H1 (cell line): ENCODE results near the gene MARCHF10. TPM values are rescaled to one million over a fixed set of nuclear protein-coding genes. Genes with fewer than 3 reads are reported as not detected.

Source experiments
- CTCF ChIA-PET: fragments of 300-600 bp; sonication (Branson Sonifier 250); formaldehyde crosslinking; loops from one replicate; lab custom pipeline; 2021; ENCODE audit not compliant: partially characterized antibody; lab: Charles Lee
- POLR2A ChIA-PET: fragments of 300-600 bp; sonication (Branson Sonifier 250); formaldehyde crosslinking; loops from one replicate; lab custom pipeline; 2021; ENCODE audit warnings: inconsistent platforms; ENCODE audit not compliant: partially characterized antibody; lab: Charles Lee
- DNase-seq, 2 experiments: peaks; one replicate each; pipeline versions ENCODE4 v3.0.0 to v3.0.0-alpha.2; 2010 to 2022; ENCODE audit warnings: low spot score in 2 of 2, low read depth in 1 of 2, mixed read lengths in 1 of 2
- FAIRE-seq: peaks from 2 replicates; lab custom pipeline; 2011; peaks lifted over from hg19 to GRCh38; lab: Jason Lieb, UNC
- H2AFZ ChIP-seq: 2 replicates; pipeline ENCODE4 v1.8.1; 2012; ENCODE audit warnings: low read length, inconsistent platforms
- H2AK5ac ChIP-seq: 2 replicates; pipeline ENCODE4 v1.6.1; 2013; ENCODE audit warnings: low read depth, low read length
- H2BK120ac ChIP-seq: replicated peaks from 2 replicates; pipeline ENCODE3; 2013; ENCODE audit warnings: low read depth, low read length, inconsistent platforms
- H2BK12ac ChIP-seq: 2 replicates; pipeline ENCODE4 v1.6.1; 2013; ENCODE audit warnings: low read depth, low read length
- H2BK15ac ChIP-seq: 2 replicates; pipeline ENCODE4 v1.6.1; 2013; ENCODE audit warnings: low read length
- H2BK20ac ChIP-seq: 2 replicates; pipeline ENCODE4 v1.6.1; 2013; ENCODE audit warnings: low read length
- H2BK5ac ChIP-seq: 2 replicates; pipeline ENCODE4 v1.6.1; 2013; ENCODE audit warnings: low read depth, low read length
- H3K14ac ChIP-seq: 2 replicates; pipeline ENCODE4 v1.6.1; 2013; ENCODE audit warnings: inconsistent platforms; ENCODE audit not compliant: insufficient read length
- H3K18ac ChIP-seq: 2 replicates; pipeline ENCODE4 v1.6.1; 2013; ENCODE audit warnings: low read length; ENCODE audit errors: extremely low read depth
- H3K23ac ChIP-seq: 2 replicates; pipeline ENCODE4 v1.6.1; 2013; ENCODE audit warnings: inconsistent platforms; ENCODE audit not compliant: insufficient read length
- H3K23me2 ChIP-seq: 2 replicates; pipeline ENCODE4 v1.6.1; 2013; ENCODE audit warnings: low read depth, low read length
- H3K27ac ChIP-seq: 2 replicates; pipeline ENCODE4 v1.6.1; 2011; ENCODE audit warnings: low read depth, low read length, inconsistent platforms
- H3K27me3 ChIP-seq, 4 experiments: replicated peaks in 1 of 4; 1 replicate in 1 of 4; 2 replicates in 3 of 4; pipeline versions ENCODE4 v1.6.1 to v1.8.1; 2011 to 2013; ENCODE audit warnings: low read length in 3 of 4, mild to moderate bottlenecking in 3 of 4, inconsistent platforms in 2 of 4, mixed read lengths in 2 of 4, moderate library complexity in 1 of 4; ENCODE audit not compliant: control insufficient read depth in 3 of 4, insufficient read depth in 3 of 4; ENCODE audit errors: extremely low read depth in 1 of 4
- H3K36me3 ChIP-seq, 4 experiments: 2 replicates each; pipeline versions ENCODE4 v1.6.1 to v1.8.1; 2011 to 2013; ENCODE audit warnings: mild to moderate bottlenecking in 4 of 4, low read length in 3 of 4, moderate library complexity in 2 of 4, control low read depth in 1 of 4, inconsistent platforms in 1 of 4; ENCODE audit not compliant: insufficient read depth in 4 of 4, control insufficient read depth in 2 of 4
- H3K4ac ChIP-seq: replicated peaks from 2 replicates; pipeline ENCODE3; 2013; ENCODE audit warnings: low read length, low read depth, mixed read lengths, inconsistent platforms; ENCODE audit not compliant: insufficient read length
- H3K4me1 ChIP-seq, 4 experiments: replicated peaks in 1 of 4; 1 replicate in 1 of 4; 2 replicates in 3 of 4; pipeline versions ENCODE4 v1.6.1 to v1.8.1; 2011 to 2013; ENCODE audit warnings: low read length in 3 of 4, inconsistent platforms in 2 of 4, mixed read lengths in 1 of 4; ENCODE audit not compliant: insufficient read depth in 4 of 4, control insufficient read depth in 3 of 4
- H3K4me2 ChIP-seq, 2 experiments: 2 replicates each; pipeline versions ENCODE4 v1.6.1 to v1.8.1; 2011 to 2013; ENCODE audit warnings: low read depth in 2 of 2, low read length in 2 of 2, control low read depth in 1 of 2, inconsistent platforms in 1 of 2, mild to moderate bottlenecking in 1 of 2; ENCODE audit not compliant: insufficient read depth in 1 of 2
- H3K4me3 ChIP-seq, 4 experiments: fragments of 200-600, 300-600 bp in 1 of 4; sonication (generic), shearing (Covaris generic), sonication (Bioruptor Twin) in 1 of 4; 2 replicates each; pipeline versions ENCODE4 v1.5.1 to v1.8.1; 2011 to 2016; ENCODE audit warnings: low read length in 4 of 4, low read depth in 3 of 4, control low read depth in 2 of 4, inconsistent platforms in 2 of 4, mild to moderate bottlenecking in 2 of 4, mixed read lengths in 1 of 4, moderate library complexity in 1 of 4; ENCODE audit not compliant: insufficient read depth in 2 of 4; ENCODE audit errors: extremely low read depth in 1 of 4
- H3K56ac ChIP-seq: replicated peaks from 2 replicates; pipeline ENCODE3; 2013; ENCODE audit warnings: low read depth, mild to moderate bottlenecking, mixed read lengths, low read length, inconsistent platforms; ENCODE audit not compliant: insufficient read length
- H3K79me1 ChIP-seq: 2 replicates; pipeline ENCODE4 v1.6.1; 2013; ENCODE audit warnings: low read depth, low read length, control low read depth
- H3K79me2 ChIP-seq, 2 experiments: 2 replicates each; pipeline versions ENCODE4 v1.6.1 to v1.8.1; 2012 to 2013; ENCODE audit warnings: low read length in 2 of 2, mild to moderate bottlenecking in 2 of 2, inconsistent platforms in 1 of 2; ENCODE audit not compliant: insufficient read depth in 2 of 2, control insufficient read depth in 1 of 2
- H3K9ac ChIP-seq, 4 experiments: replicated peaks in 1 of 4; 1 replicate in 1 of 4; 2 replicates in 3 of 4; pipeline versions ENCODE4 v1.6.1 to v1.8.1; 2011 to 2013; ENCODE audit warnings: low read depth in 3 of 4, low read length in 3 of 4, control low read depth in 2 of 4, mild to moderate bottlenecking in 2 of 4, moderate library complexity in 2 of 4, inconsistent platforms in 1 of 4; ENCODE audit errors: extremely low read depth in 1 of 4
- H3K9me3 ChIP-seq, 2 experiments: 2 replicates each; pipeline versions ENCODE4 v1.6.1 to v1.8.1; 2012 to 2013; ENCODE audit warnings: mild to moderate bottlenecking in 2 of 2, moderate library complexity in 2 of 2, control low read depth in 1 of 2, inconsistent platforms in 1 of 2, low read depth in 1 of 2, low read length in 1 of 2, mixed read lengths in 1 of 2; ENCODE audit not compliant: insufficient read depth in 2 of 2
- H4K20me1 ChIP-seq, 2 experiments: replicated peaks in 1 of 2; 2 replicates each; pipeline versions ENCODE3 to v1.8.1; 2011 to 2013; ENCODE audit warnings: inconsistent platforms in 2 of 2, low read length in 2 of 2, mild to moderate bottlenecking in 1 of 2; ENCODE audit not compliant: insufficient read depth in 2 of 2, control insufficient read depth in 1 of 2
- H4K5ac ChIP-seq: 2 replicates; pipeline ENCODE4 v1.6.1; 2013; ENCODE audit warnings: low read length, low read depth, mixed read lengths, inconsistent platforms; ENCODE audit not compliant: insufficient read length
- H4K8ac ChIP-seq: 2 replicates; pipeline ENCODE4 v1.8.0; 2013; ENCODE audit warnings: mild to moderate bottlenecking, moderate library complexity, low read length, inconsistent platforms; ENCODE audit not compliant: insufficient read depth; ENCODE audit errors: extremely low read depth
- H4K91ac ChIP-seq: replicated peaks from 2 replicates; pipeline ENCODE3; 2013; ENCODE audit warnings: low read length, mixed read lengths, inconsistent platforms; ENCODE audit not compliant: insufficient read length
- JUND ChIP-seq: IDR thresholded peaks from 2 replicates; pipeline ENCODE4 v1.6.1; 2011; ENCODE audit warnings: mild to moderate bottlenecking, improper control_type of control experiment, low read length
- MAFK ChIP-seq: IDR thresholded peaks from 2 replicates; pipeline ENCODE4 v1.6.1; 2012; ENCODE audit warnings: low read depth, mild to moderate bottlenecking, improper control_type of control experiment, low read length
- RAD21 ChIP-seq, 2 experiments: IDR thresholded peaks in 1 of 2; conservative IDR thresholded peaks in 1 of 2; 2 replicates each; pipeline ENCODE4 v1.6.1; 2011; ENCODE audit warnings: low read depth in 2 of 2, low read length in 2 of 2, improper control_type of control experiment in 1 of 2, inconsistent platforms in 1 of 2, mild to moderate bottlenecking in 1 of 2, moderate library complexity in 1 of 2
- WGBS, 2 experiments: shearing (Covaris generic) in 1 of 2; methylation state at CpG; one replicate each; pipeline versions ENCODE4 v1.1.6 to v1.1.7; 2013 to 2015; ENCODE audit warnings: low lambda C conversion rate in 2 of 2, mixed read lengths in 2 of 2, inconsistent platforms in 1 of 2, low coverage in 1 of 2, missing lambda C conversion rate in 1 of 2; ENCODE audit not compliant: insufficient replicate concordance in 2 of 2, insufficient coverage in 1 of 2, insufficient read length in 1 of 2; ENCODE audit errors: extremely low coverage in 1 of 2, missing lambda C conversion rate in 1 of 2; 5-methylcytosine and 5-hydroxymethylcytosine counted together
- polyA plus RNA-seq, 7 experiments: library from polyadenylated mRNA; depleted of rRNA in 3 of 7; stranded (reverse) in 5 of 7; unstranded in 2 of 7; fragments of >200 nt in 5 of 7; fragments of 200-250 nt in 2 of 7; gene quantifications; 1 replicate in 5 of 7; 2 replicates in 1 of 7; 4 replicates in 1 of 7; pipeline versions ENCODE4 v1.2.1 to v1.2.3, GENCODE V29; 2011 to 2013; ENCODE audit warnings: missing spikeins in 2 of 7, mixed read lengths in 2 of 7
- total RNA-seq: library from RNA; stranded (reverse); fragmentation: NEBNext Ultra II Directional; extraction: Animal tissue kit (Norgen Biotek cat#: 25700); gene quantifications from 2 replicates; pipeline ENCODE4 v1.2.1, GENCODE V29; 2021

The MARCHF10 gene
- total and polyA plus RNA-seq, 2 of the 8 experiments (the other 6 are each of a cell fraction or from before 2014, with no cell fraction given), result 0.48 to 0.73 TPM

GRCh38 chr17:62750631-62751051 lies 57.5 kb downstream of the MARCHF10 start:
- CTCF ChIA-PET, result interaction anchor here (0.8 to 1.0 kb wide), 4 partner anchors 10 to 162 kb away, joined by 3 to 4 read pairs (median 3); no protein-coding TSS in a partner anchor
- no peak overlapping the region for H3K4ac ChIP-seq
- peak overlapping the region; percentile 34; the same call in 1 of the 2 replicates for H2BK20ac ChIP-seq
- no peaks in the 10 kb centered on the region for H3K9me3 ChIP-seq
- H3K14ac ChIP-seq, result no peak overlapping the region
- 0 out of 7 replicates have a peak overlapping the region, but pooled peaks of 1 of the 4 experiments have one; percentile 14 for H3K9ac ChIP-seq
- H4K5ac ChIP-seq, result no peak overlapping the region
- 68% methylated on average over 15 of the region's 15 CpGs; no CpG with 5 or more reads in 1 of the 2 experiments for WGBS, 2 experiments
- no peak overlapping the region for H2BK120ac ChIP-seq
- H2BK12ac ChIP-seq, result peak overlapping the region; percentile 71; the same call in 1 of the 2 replicates
- H2BK5ac ChIP-seq, result no peak overlapping the region
- H3K18ac ChIP-seq, result peak overlapping the region; percentile 34; the same call in 1 of the 2 replicates
- no peaks in the 10 kb centered on the region for H3K23me2 ChIP-seq
- no peak for TF ChIP-seq MAFK
- TF ChIP-seq RAD21 (IDR thresholded peaks at IDR 0.05 in 1 of 2, conservative IDR thresholded peaks at IDR 0.05 in 1 of 2; ENCODE audit: low read depth in 2 of 2, low read length in 2 of 2), result peak in 1 of 2 experiments; percentile 15; a peak in 1 of 4 replicates
- no peak for TF ChIP-seq JUND
- TF ChIP-seq, all 59 proteins: peak for 1
- no peaks in the 10 kb centered on the region for H3K79me2 ChIP-seq
- no peaks in the 10 kb centered on the region for H3K27me3 ChIP-seq
- DNase-seq, result peak; percentile 15 to 62
- H3K56ac ChIP-seq, result no peak overlapping the region
- no peaks in the 10 kb centered on the region for H4K20me1 ChIP-seq
- H4K91ac ChIP-seq, result no peak overlapping the region
- H3K4me1 ChIP-seq, result peaks cover 0 to 13% (median 10%) of the 10 kb centered on the region in 4 experiments; a peak in 5 of 7 replicates
- H3K36me3 ChIP-seq, result no peaks in the 10 kb centered on the region
- H3K27ac ChIP-seq, result no peak overlapping the region
- peak overlapping the region; percentile 79 for H2AFZ ChIP-seq
- no peak overlapping the region; a peak in 1 of 8 replicates for H3K4me3 ChIP-seq
- H4K8ac ChIP-seq, result no peak overlapping the region
- H3K23ac ChIP-seq, result no peak overlapping the region
- 0 out of 2 replicates have a peak overlapping the region, but pooled peaks have one; percentile 76 for H2BK15ac ChIP-seq
- peak overlapping the region; percentile 14 to 43; a peak in 2 of 4 replicates for H3K4me2 ChIP-seq
- H3K79me1 ChIP-seq, result no peaks in the 10 kb centered on the region
- H2AK5ac ChIP-seq, result no peak overlapping the region
- no peak for FAIRE-seq
- POLR2A ChIA-PET, result interaction anchor here (0.7 kb wide), 1 partner anchor 44 kb away, joined by 3 read pairs; no protein-coding TSS in a partner anchor
